SK-N-SH (cell line): ENCODE data around the gene ZNF366. TPM values are rescaled to one million over a fixed set of nuclear protein-coding genes. Genes with fewer than 3 reads are reported as not detected.

ENCODE experiments used
- CTCF ChIA-PET: fragments of 300-600, 350-600 bp; formaldehyde crosslinking; extraction: SDS; loops from one replicate; lab custom pipeline; 2021; lab: Yijun Ruan, JAX
- POLR2A ChIA-PET: fragments of 350-600 bp; sonication (Branson Sonifier 250); formaldehyde crosslinking; extraction: SDS; loops from one replicate; lab custom pipeline; 2020; ENCODE audit warnings: antibody characterized with exemption, inconsistent platforms; lab: Yijun Ruan, JAX
- DNase-seq: peaks from one replicate; pipeline ENCODE4 v3.0.0; 2012
- H2AFZ ChIP-seq: fragments of 200-600 bp; sonication (generic); 2 replicates; pipeline ENCODE4 v1.8.1; 2016; ENCODE audit warnings: antibody characterized with exemption, mild to moderate bottlenecking, low read depth
- H3F3A ChIP-seq: fragments of 200-600 bp; sonication (generic); replicated peaks from 2 replicates; pipeline ENCODE3; 2016; ENCODE audit warnings: antibody characterized with exemption, mild to moderate bottlenecking; ENCODE audit not compliant: insufficient read depth
- H3K27ac ChIP-seq, 2 experiments: fragments of 200-500 bp in 1 of 2; fragments of 200-600 bp in 1 of 2; sonication (Bioruptor generic) in 1 of 2; sonication (generic), shearing (Covaris generic) in 1 of 2; 2 replicates each; pipeline versions ENCODE4 v1.5.1 to v1.6.1; 2014 to 2016; ENCODE audit warnings: low read depth in 2 of 2, inconsistent platforms in 1 of 2, low read length in 1 of 2, mild to moderate bottlenecking in 1 of 2, mixed read lengths in 1 of 2
- H3K27me3 ChIP-seq: fragments of 200-600 bp; sonication (generic), shearing (Covaris generic); 2 replicates; pipeline ENCODE4 v1.6.1; 2016; ENCODE audit warnings: mixed run types; ENCODE audit not compliant: insufficient read depth
- H3K36me3 ChIP-seq, 2 experiments: fragments of 200-500 bp in 1 of 2; fragments of 200-600 bp in 1 of 2; sonication (Bioruptor generic) in 1 of 2; sonication (generic) in 1 of 2; replicated peaks in 1 of 2; 2 replicates each; pipeline versions ENCODE3 to v1.5.1; 2014 to 2016; ENCODE audit warnings: low read length in 1 of 2, mild to moderate bottlenecking in 1 of 2; ENCODE audit not compliant: insufficient read depth in 2 of 2, control insufficient read depth in 1 of 2
- H3K4me1 ChIP-seq, 2 experiments: fragments of 200-500 bp in 1 of 2; fragments of 200-600 bp in 1 of 2; sonication (Bioruptor generic) in 1 of 2; sonication (generic), shearing (Covaris generic) in 1 of 2; 2 replicates each; pipeline versions ENCODE4 v1.5.1 to v1.6.1; 2014 to 2016; ENCODE audit warnings: low read depth in 1 of 2, low read length in 1 of 2, mixed run types in 1 of 2; ENCODE audit not compliant: insufficient read depth in 2 of 2, control insufficient read depth in 1 of 2
- H3K4me2 ChIP-seq: fragments of 200-600 bp; sonication (generic), shearing (Covaris generic); 2 replicates; pipeline ENCODE4 v1.6.1; 2017; ENCODE audit warnings: mixed run types
- H3K4me3 ChIP-seq, 2 experiments: fragments of 200-500 bp in 1 of 2; fragments of 200-600 bp in 1 of 2; sonication (Bioruptor generic) in 1 of 2; sonication (generic), shearing (Covaris generic) in 1 of 2; 2 replicates each; pipeline versions ENCODE4 v1.5.1 to v1.8.1; 2014 to 2016; ENCODE audit warnings: low read depth in 2 of 2, inconsistent platforms in 1 of 2, low read length in 1 of 2, mild to moderate bottlenecking in 1 of 2, mixed read lengths in 1 of 2, moderate library complexity in 1 of 2
- H3K79me2 ChIP-seq: fragments of 200-600 bp; sonication (generic); 2 replicates; pipeline ENCODE4 v1.8.1; 2017; ENCODE audit warnings: mild to moderate bottlenecking; ENCODE audit not compliant: insufficient read depth
- H3K9ac ChIP-seq: fragments of 200-600 bp; sonication (generic); 2 replicates; pipeline ENCODE4 v1.6.1; 2017; ENCODE audit warnings: mixed run types
- H3K9me2 ChIP-seq: fragments of 200-600 bp; sonication (generic); 2 replicates; pipeline ENCODE4 v1.6.1; 2017; ENCODE audit warnings: mixed run types
- H3K9me3 ChIP-seq: fragments of 200-600 bp; sonication (generic); 2 replicates; pipeline ENCODE4 v1.6.1; 2017; ENCODE audit warnings: mixed run types, mild to moderate bottlenecking, moderate library complexity
- H4K20me1 ChIP-seq: fragments of 200-600 bp; sonication (generic); 2 replicates; pipeline ENCODE4 v1.6.1; 2017; ENCODE audit warnings: mild to moderate bottlenecking, mixed run types; ENCODE audit not compliant: insufficient read depth
- ELF1 ChIP-seq: IDR thresholded peaks from 2 replicates; pipeline ENCODE4 v1.4.0; 2012
- EP300 ChIP-seq, 2 experiments: IDR thresholded peaks; 2 replicates each; pipeline versions ENCODE4 v1.4.0 to v1.6.1; 2012; ENCODE audit warnings: borderline replicate concordance in 1 of 2, low read depth in 1 of 2, low read length in 1 of 2
- FOXM1 ChIP-seq: IDR thresholded peaks from 2 replicates; pipeline ENCODE4 v1.4.0; 2012; ENCODE audit warnings: low read depth, mild to moderate bottlenecking
- GATA2 ChIP-seq: sonication (generic); formaldehyde crosslinking; IDR thresholded peaks from 2 replicates; pipeline ENCODE4 v1.5.0; 2020; ENCODE audit warnings: mild to moderate bottlenecking, missing genetic modification reagents
- MEF2A ChIP-seq: IDR thresholded peaks from 2 replicates; pipeline ENCODE4 v1.4.0; 2012; ENCODE audit warnings: low read depth, borderline replicate concordance
- MXI1 ChIP-seq: IDR thresholded peaks from 2 replicates; pipeline ENCODE4 v1.6.1; 2012; ENCODE audit warnings: mild to moderate bottlenecking, low read depth, low read length, improper control_type of control experiment
- NFIC ChIP-seq: IDR thresholded peaks from 2 replicates; pipeline ENCODE4 v1.4.0; 2012; ENCODE audit warnings: borderline replicate concordance
- NRF1 ChIP-seq: IDR thresholded peaks from 2 replicates; pipeline ENCODE4 v1.6.1; 2012; ENCODE audit warnings: low read depth, mild to moderate bottlenecking, low read length
- RXRA ChIP-seq: IDR thresholded peaks from 2 replicates; pipeline ENCODE4 v1.4.0; 2012; ENCODE audit warnings: low read depth, mild to moderate bottlenecking, borderline replicate concordance
- SIN3A ChIP-seq: IDR thresholded peaks from 2 replicates; pipeline ENCODE4 v1.6.1; 2012; ENCODE audit warnings: low read depth, mild to moderate bottlenecking, low read length, moderate library complexity, borderline replicate concordance
- SMC3 ChIP-seq: IDR thresholded peaks from 2 replicates; pipeline ENCODE4 v1.6.1; 2012; ENCODE audit warnings: low read depth, low read length, improper control_type of control experiment
- TCF12 ChIP-seq: IDR thresholded peaks from 2 replicates; pipeline ENCODE4 v1.4.0; 2012
- TEAD4 ChIP-seq: IDR thresholded peaks from 2 replicates; pipeline ENCODE4 v1.4.0; 2012; ENCODE audit warnings: mild to moderate bottlenecking, borderline replicate concordance; ENCODE audit not compliant: insufficient read depth
- YY1 ChIP-seq: IDR thresholded peaks from 2 replicates; pipeline ENCODE4 v1.4.0; 2012; ENCODE audit warnings: low read depth, mild to moderate bottlenecking
- WGBS: methylation state at CpG from one replicate; pipeline ENCODE4 v1.1.6; 2017; ENCODE audit warnings: low lambda C conversion rate; 5-methylcytosine and 5-hydroxymethylcytosine counted together
- polyA plus RNA-seq, 3 experiments: library from polyadenylated mRNA; depleted of rRNA; stranded (reverse); fragments of >200 nt; gene quantifications; 2 replicates each; pipeline ENCODE4 v1.2.3, GENCODE V29; 2012
- TF ChIP-seq, protein P1 (sequence below): IDR thresholded peaks from 2 replicates; pipeline ENCODE4 v1.6.1; 2012; ENCODE audit warnings: mild to moderate bottlenecking, low read depth, low read length, moderate library complexity
- TF ChIP-seq, protein P2 (sequence below): IDR thresholded peaks from 2 replicates; pipeline ENCODE4 v1.4.0; 2012; ENCODE audit warnings: low read depth, borderline replicate concordance
- TF ChIP-seq, protein P3 (sequence below): fragments of 200-600 bp; sonication (generic); IDR thresholded peaks from 2 replicates; pipeline ENCODE4 v1.6.1; 2017; ENCODE audit warnings: antibody characterized with exemption, mild to moderate bottlenecking, moderate library complexity

The ZNF366 gene
- polyA plus RNA-seq, 1 of the 3 experiments (the other 2 are of a cell fraction): not detected

DNA sequence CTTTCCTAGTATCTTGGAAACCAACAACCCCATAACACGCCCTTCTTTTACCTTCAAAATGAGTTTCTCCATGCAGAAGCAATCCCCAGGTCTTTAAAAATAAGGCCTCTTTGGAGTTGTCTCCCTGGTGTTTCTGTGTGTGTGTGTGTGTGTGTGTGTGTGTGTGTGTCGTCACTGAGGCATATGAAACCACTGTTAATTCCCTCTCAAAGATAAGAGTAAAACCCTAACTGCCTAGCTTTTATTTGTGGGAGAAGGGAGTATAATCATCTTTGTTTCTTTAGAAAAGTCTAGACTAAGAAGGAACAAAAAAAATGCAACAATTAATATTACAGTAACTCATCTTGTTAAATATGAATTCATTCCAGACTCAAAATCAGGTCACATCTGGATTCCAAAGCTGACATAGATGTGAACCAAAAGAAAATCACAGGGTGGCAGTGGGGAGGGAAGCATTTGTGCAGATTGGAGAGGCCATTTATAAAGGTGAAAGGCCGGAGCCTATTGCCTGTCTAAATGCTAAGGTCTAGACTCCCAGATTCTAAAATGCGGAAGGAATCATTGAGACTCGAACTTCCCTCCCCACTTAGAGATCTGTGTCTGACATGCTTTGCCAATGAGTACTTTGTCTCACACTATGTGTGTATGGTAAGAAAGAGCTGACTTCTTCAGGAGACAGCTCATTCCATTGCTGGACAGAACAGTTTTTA, 91.4 kb downstream of the ZNF366 start:
- peaks cover 6% of the 10 kb centered on the region for H3F3A ChIP-seq
- TF ChIP-seq, protein P1, sequence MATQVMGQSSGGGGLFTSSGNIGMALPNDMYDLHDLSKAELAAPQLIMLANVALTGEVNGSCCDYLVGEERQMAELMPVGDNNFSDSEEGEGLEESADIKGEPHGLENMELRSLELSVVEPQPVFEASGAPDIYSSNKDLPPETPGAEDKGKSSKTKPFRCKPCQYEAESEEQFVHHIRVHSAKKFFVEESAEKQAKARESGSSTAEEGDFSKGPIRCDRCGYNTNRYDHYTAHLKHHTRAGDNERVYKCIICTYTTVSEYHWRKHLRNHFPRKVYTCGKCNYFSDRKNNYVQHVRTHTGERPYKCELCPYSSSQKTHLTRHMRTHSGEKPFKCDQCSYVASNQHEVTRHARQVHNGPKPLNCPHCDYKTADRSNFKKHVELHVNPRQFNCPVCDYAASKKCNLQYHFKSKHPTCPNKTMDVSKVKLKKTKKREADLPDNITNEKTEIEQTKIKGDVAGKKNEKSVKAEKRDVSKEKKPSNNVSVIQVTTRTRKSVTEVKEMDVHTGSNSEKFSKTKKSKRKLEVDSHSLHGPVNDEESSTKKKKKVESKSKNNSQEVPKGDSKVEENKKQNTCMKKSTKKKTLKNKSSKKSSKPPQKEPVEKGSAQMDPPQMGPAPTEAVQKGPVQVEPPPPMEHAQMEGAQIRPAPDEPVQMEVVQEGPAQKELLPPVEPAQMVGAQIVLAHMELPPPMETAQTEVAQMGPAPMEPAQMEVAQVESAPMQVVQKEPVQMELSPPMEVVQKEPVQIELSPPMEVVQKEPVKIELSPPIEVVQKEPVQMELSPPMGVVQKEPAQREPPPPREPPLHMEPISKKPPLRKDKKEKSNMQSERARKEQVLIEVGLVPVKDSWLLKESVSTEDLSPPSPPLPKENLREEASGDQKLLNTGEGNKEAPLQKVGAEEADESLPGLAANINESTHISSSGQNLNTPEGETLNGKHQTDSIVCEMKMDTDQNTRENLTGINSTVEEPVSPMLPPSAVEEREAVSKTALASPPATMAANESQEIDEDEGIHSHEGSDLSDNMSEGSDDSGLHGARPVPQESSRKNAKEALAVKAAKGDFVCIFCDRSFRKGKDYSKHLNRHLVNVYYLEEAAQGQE: no peak
- TF ChIP-seq MXI1 (no peak), RXRA (no peak), NRF1 (no peak), ELF1 (no peak)
- TF ChIP-seq, all 33 proteins: peak for 0
- Histone ChIP-seq H3K4me3 (no peak overlapping the region), H3K9me3 (no peaks in the 10 kb centered on the region), H2AFZ (no peak overlapping the region), H3K27me3 (no peaks in the 10 kb centered on the region), H4K20me1 (no peaks in the 10 kb centered on the region), H3K36me3 (no peaks in the 10 kb centered on the region), H3K79me2 (no peaks in the 10 kb centered on the region), H3K4me2 (no peak overlapping the region), H3K9me2 (no peaks in the 10 kb centered on the region), H3K9ac (no peak overlapping the region), H3K27ac (no peak overlapping the region), H3K4me1 (peaks cover 0 to 15% of the 10 kb centered on the region in 2 experiments; a peak in 1 of 4 replicates)
- DNase-seq: no peak
- ChIA-PET CTCF (interaction anchor here (0.9 to 1.5 kb wide), 3 partner anchors 9 to 272 kb away, joined by 3 to 6 read pairs (median 5); no protein-coding TSS in a partner anchor), POLR2A (no interaction called here)
- 93% methylated on average over 5 of the region's 5 CpGs for WGBS

GRCh38 chr5:72412283-72413055, 94.7 kb downstream of the ZNF366 start:
- no peak overlapping the region for H3K9ac ChIP-seq
- no peaks in the 10 kb centered on the region for H3K36me3 ChIP-seq
- H3K4me3 ChIP-seq: no peak overlapping the region
- H3K9me2 ChIP-seq: no peaks in the 10 kb centered on the region
- peak overlapping the region; percentile 27; the same call in 1 of the 2 replicates for H3K4me2 ChIP-seq
- H3K27me3 ChIP-seq: no peaks in the 10 kb centered on the region
- peaks cover 6% of the 10 kb centered on the region for H3F3A ChIP-seq
- CTCF ChIA-PET: interaction anchor here (1.0 kb wide), 1 partner anchor 68 kb away, joined by 3 read pairs; no protein-coding TSS in a partner anchor
- DNase-seq: no peak
- H3K9me3 ChIP-seq: no peaks in the 10 kb centered on the region
- no peaks in the 10 kb centered on the region for H4K20me1 ChIP-seq
- H2AFZ ChIP-seq: peak overlapping the region; percentile 49; the same call in 1 of the 2 replicates
- H3K4me1 ChIP-seq: peaks cover 0 to 15% of the 10 kb centered on the region in 2 experiments; a peak in 1 of 4 replicates
- H3K27ac ChIP-seq: peak overlapping the region in 1 of 2 experiments; percentile 4; a peak in 3 of 4 replicates
- POLR2A ChIA-PET: no interaction called here
- no peaks in the 10 kb centered on the region for H3K79me2 ChIP-seq
- WGBS: 68% methylated on average over 4 of the region's 4 CpGs
- TF ChIP-seq GATA2 (CRISPR knock-in tag): no peak
- TF ChIP-seq YY1: no peak
- 0 out of 2 replicates have a peak, but pooled peaks have one; percentile 31 for TF ChIP-seq TEAD4
- TF ChIP-seq SMC3: peak; percentile 11; the same call in 1 of the 2 replicates
- TF ChIP-seq EP300 (IDR thresholded peaks at IDR 0.05; ENCODE audit: borderline replicate concordance in 1 of 2, low read depth in 1 of 2, low read length in 1 of 2): peak in 1 of 2 experiments; percentile 36; a peak in 1 of 4 replicates
- no peak for TF ChIP-seq SIN3A
- TF ChIP-seq ELF1: no peak
- TF ChIP-seq MEF2A: 0 out of 2 replicates have a peak, but pooled peaks have one; percentile 8
- no peak for TF ChIP-seq MXI1
- 0 out of 2 replicates have a peak, but pooled peaks have one; percentile 5 for TF ChIP-seq NFIC
- TF ChIP-seq, protein P2, sequence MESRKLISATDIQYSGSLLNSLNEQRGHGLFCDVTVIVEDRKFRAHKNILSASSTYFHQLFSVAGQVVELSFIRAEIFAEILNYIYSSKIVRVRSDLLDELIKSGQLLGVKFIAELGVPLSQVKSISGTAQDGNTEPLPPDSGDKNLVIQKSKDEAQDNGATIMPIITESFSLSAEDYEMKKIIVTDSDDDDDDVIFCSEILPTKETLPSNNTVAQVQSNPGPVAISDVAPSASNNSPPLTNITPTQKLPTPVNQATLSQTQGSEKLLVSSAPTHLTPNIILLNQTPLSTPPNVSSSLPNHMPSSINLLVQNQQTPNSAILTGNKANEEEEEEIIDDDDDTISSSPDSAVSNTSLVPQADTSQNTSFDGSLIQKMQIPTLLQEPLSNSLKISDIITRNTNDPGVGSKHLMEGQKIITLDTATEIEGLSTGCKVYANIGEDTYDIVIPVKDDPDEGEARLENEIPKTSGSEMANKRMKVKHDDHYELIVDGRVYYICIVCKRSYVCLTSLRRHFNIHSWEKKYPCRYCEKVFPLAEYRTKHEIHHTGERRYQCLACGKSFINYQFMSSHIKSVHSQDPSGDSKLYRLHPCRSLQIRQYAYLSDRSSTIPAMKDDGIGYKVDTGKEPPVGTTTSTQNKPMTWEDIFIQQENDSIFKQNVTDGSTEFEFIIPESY: no peak
- peak; percentile 27; the same call in 1 of the 2 replicates for TF ChIP-seq TCF12
- TF ChIP-seq RXRA: no peak
- TF ChIP-seq, protein P3, sequence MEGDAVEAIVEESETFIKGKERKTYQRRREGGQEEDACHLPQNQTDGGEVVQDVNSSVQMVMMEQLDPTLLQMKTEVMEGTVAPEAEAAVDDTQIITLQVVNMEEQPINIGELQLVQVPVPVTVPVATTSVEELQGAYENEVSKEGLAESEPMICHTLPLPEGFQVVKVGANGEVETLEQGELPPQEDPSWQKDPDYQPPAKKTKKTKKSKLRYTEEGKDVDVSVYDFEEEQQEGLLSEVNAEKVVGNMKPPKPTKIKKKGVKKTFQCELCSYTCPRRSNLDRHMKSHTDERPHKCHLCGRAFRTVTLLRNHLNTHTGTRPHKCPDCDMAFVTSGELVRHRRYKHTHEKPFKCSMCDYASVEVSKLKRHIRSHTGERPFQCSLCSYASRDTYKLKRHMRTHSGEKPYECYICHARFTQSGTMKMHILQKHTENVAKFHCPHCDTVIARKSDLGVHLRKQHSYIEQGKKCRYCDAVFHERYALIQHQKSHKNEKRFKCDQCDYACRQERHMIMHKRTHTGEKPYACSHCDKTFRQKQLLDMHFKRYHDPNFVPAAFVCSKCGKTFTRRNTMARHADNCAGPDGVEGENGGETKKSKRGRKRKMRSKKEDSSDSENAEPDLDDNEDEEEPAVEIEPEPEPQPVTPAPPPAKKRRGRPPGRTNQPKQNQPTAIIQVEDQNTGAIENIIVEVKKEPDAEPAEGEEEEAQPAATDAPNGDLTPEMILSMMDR: peak; percentile 45; the same call in 1 of the 2 replicates
- no peak for TF ChIP-seq FOXM1
